IMR-90 (cell line): ENCODE results near the gene PLEKHJ1. TPM values are rescaled to one million over a fixed set of nuclear protein-coding genes. Genes with fewer than 3 reads are reported as not detected.

Experiments used
- ATAC-seq: fragments of 200-7000 bp; cut with Tn5 transposase; 2 replicates; pipeline ENCODE4 v1.9.1; 2020; ENCODE audit warnings: low read depth, mild to moderate bottlenecking, moderate library complexity
- BruUV-seq: library from RNA; stranded (reverse); fragments of 400-500 nt; replicated peaks from 2 replicates; lab custom pipeline; 2021; lab: Mats Ljungman, UMichigan
- CTCF ChIA-PET: fragments of 300-600 bp; formaldehyde crosslinking; extraction: SDS; loops from one replicate; lab custom pipeline; 2021; ENCODE audit warnings: antibody characterized with exemption; lab: Yijun Ruan, JAX
- POLR2A ChIA-PET: fragments of 300-600 bp; sonication (Branson Sonifier 250); formaldehyde crosslinking; loops from one replicate; lab custom pipeline; 2022; ENCODE audit warnings: antibody characterized with exemption; ENCODE audit not compliant: unreplicated experiment; lab: Charles Lee
- DNase-seq: peaks from one replicate; pipeline ENCODE4 v3.0.0; 2013
- H2AFZ ChIP-seq: replicated peaks from 2 replicates; pipeline ENCODE3; 2013; ENCODE audit warnings: low read length, mild to moderate bottlenecking; ENCODE audit not compliant: poor library complexity
- H2AK5ac ChIP-seq: 2 replicates; pipeline ENCODE4 v1.6.1; 2013; ENCODE audit warnings: low read depth, low read length, inconsistent platforms
- H2AK9ac ChIP-seq: replicated peaks from 2 replicates; pipeline ENCODE3; 2013; ENCODE audit warnings: mild to moderate bottlenecking, low read depth, low read length, moderate library complexity; ENCODE audit not compliant: poor library complexity
- H2BK120ac ChIP-seq: 2 replicates; pipeline ENCODE4 v1.6.1; 2013; ENCODE audit warnings: low read depth, low read length, inconsistent platforms
- H2BK15ac ChIP-seq: 3 replicates; pipeline ENCODE4 v1.6.1; 2013; ENCODE audit warnings: low read depth, low read length, inconsistent platforms
- H2BK20ac ChIP-seq: 2 replicates; pipeline ENCODE4 v1.6.1; 2013; ENCODE audit warnings: low read depth, mild to moderate bottlenecking, inconsistent platforms, low read length, moderate library complexity
- H2BK5ac ChIP-seq: 2 replicates; pipeline ENCODE4 v1.6.1; 2013; ENCODE audit warnings: mild to moderate bottlenecking, low read depth, low read length, inconsistent platforms; ENCODE audit not compliant: poor library complexity, severe bottlenecking
- H3K14ac ChIP-seq: replicated peaks from 2 replicates; pipeline ENCODE4 v1.6.1; 2013; ENCODE audit warnings: low read depth, low read length, inconsistent platforms
- H3K18ac ChIP-seq: 2 replicates; pipeline ENCODE4 v1.6.1; 2013; ENCODE audit warnings: low read depth, low read length, control low read depth
- H3K23ac ChIP-seq: 2 replicates; pipeline ENCODE4 v1.6.1; 2013; ENCODE audit warnings: low read depth, low read length, inconsistent platforms
- H3K27ac ChIP-seq: 2 replicates; pipeline ENCODE4 v1.5.1; 2013; ENCODE audit warnings: mild to moderate bottlenecking, control low read depth, low read length; ENCODE audit not compliant: insufficient read depth
- H3K27me3 ChIP-seq: 2 replicates; pipeline ENCODE4 v1.6.1; 2013; ENCODE audit warnings: low read length; ENCODE audit not compliant: control insufficient read depth, insufficient read depth
- H3K36me3 ChIP-seq: 2 replicates; pipeline ENCODE4 v1.6.1; 2013; ENCODE audit warnings: low read length, mixed read lengths; ENCODE audit not compliant: control insufficient read depth, insufficient read depth
- H3K4ac ChIP-seq: 2 replicates; pipeline ENCODE4 v1.6.1; 2013; ENCODE audit warnings: low read depth, low read length, inconsistent platforms
- H3K4me1 ChIP-seq: 2 replicates; pipeline ENCODE4 v1.6.1; 2013; ENCODE audit warnings: low read length, mixed read lengths; ENCODE audit not compliant: control insufficient read depth, insufficient read depth
- H3K4me2 ChIP-seq: 2 replicates; pipeline ENCODE4 v1.6.1; 2013; ENCODE audit warnings: low read depth, mild to moderate bottlenecking, control low read depth, low read length, moderate library complexity
- H3K4me3 ChIP-seq: 2 replicates; pipeline ENCODE4 v1.5.1; 2013; ENCODE audit warnings: low read depth, mild to moderate bottlenecking, control low read depth, low read length, moderate library complexity; ENCODE audit not compliant: insufficient read depth
- H3K56ac ChIP-seq: 2 replicates; pipeline ENCODE4 v1.6.1; 2013; ENCODE audit warnings: low read length, inconsistent platforms; ENCODE audit not compliant: insufficient read depth; ENCODE audit errors: extremely low read depth
- H3K79me1 ChIP-seq, 2 experiments: 2 replicates each; pipeline ENCODE4 v1.6.1; 2013; ENCODE audit warnings: low read length in 2 of 2, inconsistent platforms in 1 of 2, low read depth in 1 of 2
- H3K9ac ChIP-seq: 2 replicates; pipeline ENCODE4 v1.6.1; 2013; ENCODE audit warnings: low read depth, low read length, control low read depth
- H3K9me1 ChIP-seq: 2 replicates; pipeline ENCODE4 v1.6.1; 2013; ENCODE audit warnings: low read length, inconsistent platforms; ENCODE audit not compliant: insufficient read depth
- H3K9me3 ChIP-seq: 2 replicates; pipeline ENCODE4 v1.6.1; 2013; ENCODE audit warnings: low read length; ENCODE audit not compliant: control insufficient read depth, insufficient read depth
- H4K20me1 ChIP-seq: 2 replicates; pipeline ENCODE4 v1.6.1; 2013; ENCODE audit warnings: low read length, inconsistent platforms; ENCODE audit not compliant: insufficient read depth
- H4K5ac ChIP-seq: 2 replicates; pipeline ENCODE4 v1.6.1; 2013; ENCODE audit warnings: mild to moderate bottlenecking, low read depth, low read length, control low read depth
- H4K8ac ChIP-seq, 2 experiments: 2 replicates each; pipeline ENCODE4 v1.6.1; 2013; ENCODE audit warnings: low read depth in 2 of 2, low read length in 2 of 2, control low read depth in 1 of 2, inconsistent platforms in 1 of 2
- H4K91ac ChIP-seq: 2 replicates; pipeline ENCODE4 v1.6.1; 2013; ENCODE audit warnings: low read depth, low read length, inconsistent platforms; ENCODE audit not compliant: insufficient read depth
- BHLHE40 ChIP-seq: fragments of 150-350 bp; IDR thresholded peaks from 2 replicates; pipeline ENCODE4 v1.6.1; 2016; ENCODE audit warnings: mild to moderate bottlenecking, low read depth, low read length
- FOS ChIP-seq: fragments of 150-350 bp; IDR thresholded peaks from 2 replicates; pipeline ENCODE4 v1.6.1; 2016; ENCODE audit warnings: low read depth, low read length
- MAZ ChIP-seq: IDR thresholded peaks from 2 replicates; pipeline ENCODE4 v1.6.1; 2012; ENCODE audit warnings: low read depth, mild to moderate bottlenecking, low read length, improper control_type of control experiment, moderate library complexity, borderline replicate concordance
- POLR2A ChIP-seq: IDR thresholded peaks from 2 replicates; pipeline ENCODE4 v1.6.1; 2012; ENCODE audit warnings: mild to moderate bottlenecking, low read depth, low read length
- RAD21 ChIP-seq: IDR thresholded peaks from 2 replicates; pipeline ENCODE4 v1.6.1; 2012; ENCODE audit warnings: low read length, improper control_type of control experiment
- WGBS, 2 experiments: methylation state at CpG; one replicate each; pipeline versions ENCODE4 v1.1.5 to v1.1.7; 2013; ENCODE audit warnings: missing lambda C conversion rate in 2 of 2; ENCODE audit not compliant: insufficient read length in 1 of 2; ENCODE audit errors: extremely low coverage in 2 of 2; 5-methylcytosine and 5-hydroxymethylcytosine counted together
- dilution Hi-C: fragments of 300-500 bp; cut with HindIII; formaldehyde crosslinking; loops from one replicate; pipeline ENCODE4 v1.14.3; 2018; ENCODE audit warnings: low sequenced_read_pairs; ENCODE audit not compliant: unreplicated experiment
- in situ Hi-C: fragments of 300-500 bp; cut with MboI; formaldehyde crosslinking; loops from 3 replicates; pipeline ENCODE4 v1.14.3; 2019; ENCODE audit warnings: low sequenced_read_pairs, inconsistent platforms, mixed read lengths
- intact Hi-C: fragments of 100-400 bp; cut with micrococcal nuclease; formaldehyde crosslinking; loops from 2 replicates; pipeline ENCODE4 v1.10.0; 2022
- polyA plus RNA-seq, 3 experiments: library from polyadenylated mRNA; depleted of rRNA; stranded (reverse); fragments of >200 nt; gene quantifications; 2 replicates each; pipeline ENCODE4 v1.2.3, GENCODE V29; 2012; ENCODE audit warnings: low replicate concordance in 1 of 3
- total RNA-seq: library from RNA; depleted of rRNA; stranded (reverse); fragments of >200 nt; gene quantifications from 2 replicates; pipeline ENCODE4 v1.2.3, GENCODE V29; 2012

PLEKHJ1 gene
- total and polyA plus RNA-seq, 2 of the 4 experiments (the other 2 are of a cell fraction), result 31.7 to 62.8 TPM

DNA sequence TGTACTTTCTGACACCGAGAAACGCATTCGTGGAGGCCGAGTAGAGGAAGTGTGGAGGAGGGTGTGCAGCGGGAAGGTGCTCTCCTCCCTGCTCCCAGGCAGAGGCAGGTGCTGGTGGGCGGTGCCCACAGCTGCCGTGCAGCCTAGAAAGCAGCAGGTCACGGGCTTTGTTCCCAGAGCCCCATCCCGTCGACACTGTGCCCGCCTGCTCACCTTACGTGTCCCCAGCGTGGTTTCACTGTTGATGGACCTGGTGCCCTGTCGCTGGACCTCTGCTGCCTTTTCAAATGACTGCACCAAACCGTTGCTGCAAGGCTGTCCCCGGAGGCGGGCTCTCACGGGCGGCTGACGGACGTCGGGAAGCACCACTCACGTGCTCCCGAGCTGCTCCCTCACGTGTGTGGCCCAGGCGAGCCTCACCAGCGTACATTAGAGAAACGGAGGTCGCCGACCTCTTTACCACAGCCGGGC, 20.8 kb downstream of the PLEKHJ1 start:
- no peaks in the 10 kb centered on the region; the same call in 1 of the 2 replicates for H4K20me1 ChIP-seq
- BruUV-seq, result no TSS peak
- no peak for DNase-seq
- no peak overlapping the region for H3K14ac ChIP-seq
- no peaks in the 10 kb centered on the region for H3K9me1 ChIP-seq
- ChIA-PET CTCF (no interaction called here), POLR2A (no interaction called here)
- H3K4me2 ChIP-seq, result no peak overlapping the region
- H2BK120ac ChIP-seq, result no peak overlapping the region
- H2AK5ac ChIP-seq, result no peak overlapping the region
- no peak overlapping the region for H4K8ac ChIP-seq
- no peak overlapping the region for H4K91ac ChIP-seq
- H2BK20ac ChIP-seq, result no peak overlapping the region
- no peak for ATAC-seq
- H3K23ac ChIP-seq, result no peak overlapping the region
- 81% methylated on average over 17 of the region's 31 CpGs; no CpG with 5 or more reads in 1 of the 2 experiments for WGBS, 2 experiments
- H2AK9ac ChIP-seq, result no peak overlapping the region
- no peak overlapping the region for H3K27ac ChIP-seq
- no peak overlapping the region for H3K9ac ChIP-seq
- H3K56ac ChIP-seq, result no peak overlapping the region
- H2BK5ac ChIP-seq, result no peak overlapping the region
- no peak overlapping the region for H3K18ac ChIP-seq
- H3K79me1 ChIP-seq, result peaks cover 14 to 50% of the 10 kb centered on the region in 2 experiments; a peak in 3 of 4 replicates
- H4K5ac ChIP-seq, result no peak overlapping the region
- TF ChIP-seq MAZ (no peak), FOS (no peak), BHLHE40 (0 out of 2 replicates have a peak, but pooled peaks have one; percentile 42), RAD21 (no peak), POLR2A (no peak)
- in situ Hi-C loops (no loop called here), intact Hi-C loops (no loop called here), dilution Hi-C loops (no loop called here)
- H2BK15ac ChIP-seq, result no peak overlapping the region
- peaks cover 77% of the 10 kb centered on the region for H3K36me3 ChIP-seq
- no peak overlapping the region for H3K4me3 ChIP-seq
- no peak overlapping the region for H3K4ac ChIP-seq
- H2AFZ ChIP-seq, result no peak overlapping the region
- no peaks in the 10 kb centered on the region for H3K4me1 ChIP-seq
- H3K9me3 ChIP-seq, result no peaks in the 10 kb centered on the region
- no peaks in the 10 kb centered on the region for H3K27me3 ChIP-seq
